COLO668 (cell line): ENCODE measurements around the gene TK2.
"Not testable (repeated sequence)": the region's sequence is repeated elsewhere in the genome, so short reads cannot be mapped to it uniquely, and the experiment has no call there.

Experiments
- DNase-seq: peaks from one replicate; lab custom pipeline; 2025; ENCODE audit not compliant: unreplicated experiment; lab: John Stamatoyannopoulos, UW

Gene TK2

GRCh38 chr16:66471264-66471663, 78.7 kb downstream of the TK2 start:
- DNase-seq = no peak

- DNase-seq = no peak
Measured at GRCh38 chr16:66470556-66470955, 79.4 kb downstream of the TK2 start.

- DNase-seq = no peak
Measured at GRCh38 chr16:66469947-66470546, 79.9 kb downstream of the TK2 start.

GRCh38 chr16:66469291-66469946, 80.5 kb downstream of the TK2 start:
- no peak for DNase-seq

GRCh38 chr16:66468321-66468965, 81.5 kb downstream of the TK2 start:
- no peak for DNase-seq

GRCh38 chr16:66467611-66468010, 82.3 kb downstream of the TK2 start:
- DNase-seq = no peak

GRCh38 chr16:66466636-66467035, 83.3 kb downstream of the TK2 start:
- not testable (repeated sequence) for DNase-seq

- not testable (repeated sequence) for DNase-seq
Measured at GRCh38 chr16:66465946-66466345, 84.0 kb downstream of the TK2 start.

- DNase-seq = no peak
Measured at GRCh38 chr16:66462912-66463311, 87.0 kb downstream of the TK2 start.

GRCh38 chr16:66460703-66461102, 89.2 kb downstream of the TK2 start:
- DNase-seq = no peak

- DNase-seq = no peak
Measured at GRCh38 chr16:66459878-66460277, 90.0 kb downstream of the TK2 start.

GRCh38 chr16:66458853-66459252, 91.1 kb downstream of the TK2 start:
- no peak for DNase-seq

GRCh38 chr16:66458292-66458691, 91.6 kb downstream of the TK2 start:
- DNase-seq = no peak
